GM21786 (cell line): ENCODE data around the gene GFRA1.
"Not testable (repeated sequence)": the region's sequence is repeated elsewhere in the genome, so short reads cannot be mapped to it uniquely, and the experiment has no call there.

Experiments used
- ATAC-seq: cut with Tn5 transposase; IDR thresholded peaks from one replicate; pipeline ENCODE4 v1.9.1; 2021; ENCODE audit not compliant: unreplicated experiment

Gene GFRA1

GRCh38 chr10:116071453-116072148 is 201.4 kb downstream of the GFRA1 start:
- ATAC-seq = no peak

- no peak for ATAC-seq
Observed at GRCh38 chr10:116070743-116071320, 202.2 kb downstream of the GFRA1 start.

GRCh38 chr10:116069856-116070255 is 203.2 kb downstream of the GFRA1 start:
- no peak for ATAC-seq

- no peak for ATAC-seq
Observed at GRCh38 chr10:116067825-116068224, 205.2 kb downstream of the GFRA1 start.

GRCh38 chr10:116063107-116063506 is 209.9 kb downstream of the GFRA1 start:
- no peak for ATAC-seq

- ATAC-seq = no peak
Observed at GRCh38 chr10:116060864-116061263, 212.1 kb downstream of the GFRA1 start.

GRCh38 chr10:116059320-116059719 is 213.7 kb downstream of the GFRA1 start:
- ATAC-seq = no peak

GRCh38 chr10:116056445-116057293 is 216.3 kb downstream of the GFRA1 start:
- no peak for ATAC-seq

- no peak for ATAC-seq
Observed at GRCh38 chr10:116055917-116056252, 217.1 kb downstream of the GFRA1 start.

GRCh38 chr10:116055252-116055916 is 217.6 kb downstream of the GFRA1 start:
- ATAC-seq = no peak

- no peak for ATAC-seq
Observed at GRCh38 chr10:116053910-116054309, 219.1 kb downstream of the GFRA1 start.

- not testable (repeated sequence) for ATAC-seq
Observed at GRCh38 chr10:116053009-116053730, 219.8 kb downstream of the GFRA1 start.

GRCh38 chr10:116052522-116052921 is 220.5 kb downstream of the GFRA1 start:
- ATAC-seq = not testable (repeated sequence)

- no peak for ATAC-seq
Observed at GRCh38 chr10:116049974-116050304, 223.1 kb downstream of the GFRA1 start.

GRCh38 chr10:116049158-116049973 is 223.6 kb downstream of the GFRA1 start:
- ATAC-seq = no peak

GRCh38 chr10:116045366-116046356 is 227.3 kb downstream of the GFRA1 start:
- ATAC-seq = no peak

- no peak for ATAC-seq
Observed at GRCh38 chr10:116044801-116045248, 228.2 kb downstream of the GFRA1 start.

GRCh38 chr10:116043861-116044260 is 229.1 kb downstream of the GFRA1 start:
- no peak for ATAC-seq

GRCh38 chr10:116043304-116043703 is 229.7 kb downstream of the GFRA1 start:
- no peak for ATAC-seq
